Inflammatory macrophage treated with lipopolysaccharide for 1 hour (primary cell): ENCODE results near the gene PPP1R11.
"Not testable (repeated sequence)": the region's sequence is repeated elsewhere in the genome, so short reads cannot be mapped to it uniquely, and the experiment has no call there.

ENCODE experiments used
- DNase-seq, 2 donors: peaks; one replicate each; pipeline ENCODE4 v3.0.0-alpha.2; 2020 to 2022

The PPP1R11 gene

GRCh38 chr6:30097902-30098768, 31.1 kb downstream of the PPP1R11 start:
- DNase-seq = no peak

GRCh38 chr6:30100154-30100553, 33.2 kb downstream of the PPP1R11 start:
- DNase-seq = no peak

GRCh38 chr6:30100585-30101443, 33.8 kb downstream of the PPP1R11 start:
- DNase-seq = peak; percentile 27 to 81

GRCh38 chr6:30101444-30102413, 34.7 kb downstream of the PPP1R11 start:
- DNase-seq = peak; percentile 86 to 92

- peak; percentile 93 to 98 for DNase-seq
These were observed 35.5 kb downstream of the PPP1R11 start for GRCh38 chr6:30102414-30102969.

GRCh38 chr6:30102970-30103871, 36.2 kb downstream of the PPP1R11 start:
- peak; percentile 85 to 97 for DNase-seq

- DNase-seq = no peak
These were observed 36.8 kb downstream of the PPP1R11 start for GRCh38 chr6:30103872-30104179.

GRCh38 chr6:30104661-30105060, 37.7 kb downstream of the PPP1R11 start:
- no peak for DNase-seq

GRCh38 chr6:30111266-30111856, 44.4 kb downstream of the PPP1R11 start:
- DNase-seq = no peak

GRCh38 chr6:30112402-30112994, 45.5 kb downstream of the PPP1R11 start:
- DNase-seq = peak; percentile 47 to 83

- DNase-seq = peak; percentile 52 to 80
These were observed 46.2 kb downstream of the PPP1R11 start, which contains the start of gene TRIM31 for GRCh38 chr6:30113003-30113759. Gene TRIM31, minus strand, starts transcription at chr6:30113090. Its CDS starts 285 bp downstream, at chr6:30112805.

GRCh38 chr6:30113841-30114240, 46.8 kb downstream of the PPP1R11 start:
- no peak for DNase-seq

- no peak for DNase-seq
These were observed 49.7 kb downstream of the PPP1R11 start for GRCh38 chr6:30116724-30117123.

GRCh38 chr6:30118691-30119090, 51.7 kb downstream of the PPP1R11 start:
- not testable (repeated sequence) for DNase-seq
